ENCODE results near the gene FAM161A. TPM values are rescaled to one million over a fixed set of nuclear protein-coding genes. Genes with fewer than 3 reads are reported as not detected.

FAM161A gene, protein sequence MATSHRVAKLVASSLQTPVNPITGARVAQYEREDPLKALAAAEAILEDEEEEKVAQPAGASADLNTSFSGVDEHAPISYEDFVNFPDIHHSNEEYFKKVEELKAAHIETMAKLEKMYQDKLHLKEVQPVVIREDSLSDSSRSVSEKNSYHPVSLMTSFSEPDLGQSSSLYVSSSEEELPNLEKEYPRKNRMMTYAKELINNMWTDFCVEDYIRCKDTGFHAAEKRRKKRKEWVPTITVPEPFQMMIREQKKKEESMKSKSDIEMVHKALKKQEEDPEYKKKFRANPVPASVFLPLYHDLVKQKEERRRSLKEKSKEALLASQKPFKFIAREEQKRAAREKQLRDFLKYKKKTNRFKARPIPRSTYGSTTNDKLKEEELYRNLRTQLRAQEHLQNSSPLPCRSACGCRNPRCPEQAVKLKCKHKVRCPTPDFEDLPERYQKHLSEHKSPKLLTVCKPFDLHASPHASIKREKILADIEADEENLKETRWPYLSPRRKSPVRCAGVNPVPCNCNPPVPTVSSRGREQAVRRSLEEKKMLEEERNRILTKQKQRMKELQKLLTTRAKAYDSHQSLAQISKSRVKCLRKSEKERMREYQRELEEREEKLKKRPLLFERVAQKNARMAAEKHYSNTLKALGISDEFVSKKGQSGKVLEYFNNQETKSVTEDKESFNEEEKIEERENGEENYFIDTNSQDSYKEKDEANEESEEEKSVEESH
- 10 to 100 TPM in 2 of 4 donors, 1 to 10 TPM in 2; 5.6 to 17.1 (median 9.4) TPM for total RNA-seq

DNA sequence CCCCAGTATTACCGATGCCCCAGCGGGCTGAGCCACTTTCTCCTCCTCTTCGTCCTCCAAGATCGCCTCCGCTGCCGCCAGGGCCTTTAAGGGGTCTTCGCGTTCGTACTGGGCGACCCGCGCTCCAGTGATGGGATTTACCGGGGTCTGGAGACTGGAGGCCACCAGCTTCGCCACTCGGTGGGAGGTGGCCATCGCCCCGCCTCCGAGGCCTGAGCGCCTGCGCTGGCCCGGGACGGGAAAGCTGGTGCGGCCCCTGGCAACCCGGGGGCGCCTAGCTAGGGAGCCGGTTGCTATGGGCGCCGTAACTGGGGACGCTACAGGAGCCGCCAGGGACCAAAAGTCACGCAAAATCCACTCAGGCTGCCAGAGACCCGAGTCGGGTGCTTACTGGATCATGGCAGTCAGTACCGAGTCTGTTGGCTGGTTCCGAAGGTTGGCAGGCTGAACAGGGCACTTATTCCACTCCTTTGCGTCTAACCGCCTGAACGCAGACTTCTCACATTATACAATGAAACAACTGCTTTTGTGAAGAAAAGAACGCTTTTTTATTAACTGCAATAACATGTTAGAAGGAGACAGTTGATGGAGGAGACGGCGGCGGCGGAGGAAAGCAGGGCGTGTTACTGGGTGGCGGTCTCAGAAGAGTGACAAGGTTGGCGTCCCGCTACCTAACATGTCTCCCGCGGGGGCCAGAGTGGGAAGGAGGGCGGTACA lies at the start of gene FAM161A:
FAM161A (minus strand) TSS at position 214 of the 717 bp plus-strand sequence; CDS start at position 195, 19 bp downstream.
- intact Hi-C loops (cut with DNase I), result no loop called here
- H3K9me3 ChIP-seq, result no peaks in the 10 kb centered on the region
- 0 to 1% methylated on average over 19 to 35 of the region's 50 CpGs for WGBS, 2 donors
- peak; percentile 93 for DNase-seq
- peak within 1 kb of the TSS; percentile 35 to 73 (median 48) for H3K4me3 ChIP-seq (replicated peaks in 1 of 3)
- H3K4me1 ChIP-seq, result peaks cover 10% of the 10 kb centered on the region in 2 donors
- no peaks in the 10 kb centered on the region for H3K36me3 ChIP-seq
- peak within 1 kb of the TSS; percentile 62 to 91 (median 83) for H3K27ac ChIP-seq
- peak in 1 of 2 donors; percentile 60 for TF ChIP-seq POLR2A (IDR thresholded peaks at IDR 0.05)
- TF ChIP-seq, protein P1, sequence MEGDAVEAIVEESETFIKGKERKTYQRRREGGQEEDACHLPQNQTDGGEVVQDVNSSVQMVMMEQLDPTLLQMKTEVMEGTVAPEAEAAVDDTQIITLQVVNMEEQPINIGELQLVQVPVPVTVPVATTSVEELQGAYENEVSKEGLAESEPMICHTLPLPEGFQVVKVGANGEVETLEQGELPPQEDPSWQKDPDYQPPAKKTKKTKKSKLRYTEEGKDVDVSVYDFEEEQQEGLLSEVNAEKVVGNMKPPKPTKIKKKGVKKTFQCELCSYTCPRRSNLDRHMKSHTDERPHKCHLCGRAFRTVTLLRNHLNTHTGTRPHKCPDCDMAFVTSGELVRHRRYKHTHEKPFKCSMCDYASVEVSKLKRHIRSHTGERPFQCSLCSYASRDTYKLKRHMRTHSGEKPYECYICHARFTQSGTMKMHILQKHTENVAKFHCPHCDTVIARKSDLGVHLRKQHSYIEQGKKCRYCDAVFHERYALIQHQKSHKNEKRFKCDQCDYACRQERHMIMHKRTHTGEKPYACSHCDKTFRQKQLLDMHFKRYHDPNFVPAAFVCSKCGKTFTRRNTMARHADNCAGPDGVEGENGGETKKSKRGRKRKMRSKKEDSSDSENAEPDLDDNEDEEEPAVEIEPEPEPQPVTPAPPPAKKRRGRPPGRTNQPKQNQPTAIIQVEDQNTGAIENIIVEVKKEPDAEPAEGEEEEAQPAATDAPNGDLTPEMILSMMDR (IDR thresholded peaks at IDR 0.05), result peak in 1 of 6 experiments; percentile 17
- no peaks in the 10 kb centered on the region for H3K27me3 ChIP-seq

DNA sequence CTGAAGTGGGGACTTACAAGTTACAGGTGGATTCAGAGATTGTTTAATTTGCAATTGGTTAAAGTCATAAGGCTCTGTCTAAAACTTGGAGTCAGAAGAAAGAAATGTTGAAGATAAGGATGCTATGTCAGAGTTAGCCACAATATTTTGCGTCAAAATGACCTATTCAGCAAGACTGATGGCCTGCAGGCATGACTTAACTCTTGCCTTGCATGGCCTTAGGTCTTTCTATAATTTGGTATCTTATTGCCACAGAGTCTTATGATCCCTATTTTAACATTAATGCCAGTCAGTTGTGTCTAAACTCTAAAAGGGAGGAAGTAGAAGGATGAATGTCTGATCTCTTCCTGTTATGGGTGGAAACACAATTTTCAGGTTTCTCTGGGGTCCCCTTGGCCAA lies 46.4 kb upstream of the FAM161A start:
- intact Hi-C loops (cut with DNase I), result no loop called here
- no peaks in the 10 kb centered on the region for H3K9me3 ChIP-seq
- H3K27me3 ChIP-seq, result no peaks in the 10 kb centered on the region
- H3K27ac ChIP-seq, result no peak overlapping the region
- H3K4me1 ChIP-seq, result peaks cover 4 to 5% of the 10 kb centered on the region in 2 donors
- no peak for TF ChIP-seq POLR2A (IDR thresholded peaks at IDR 0.05)
- TF ChIP-seq, protein P1 (IDR thresholded peaks at IDR 0.05), result no peak
- H3K36me3 ChIP-seq, result no peaks in the 10 kb centered on the region
- no peak overlapping the region for H3K4me3 ChIP-seq (replicated peaks in 1 of 3)
- WGBS, 2 donors, result 74 to 86% methylated on average over 1 of the region's 1 CpG
- DNase-seq, result no peak

GRCh38 chr2:61898810-61899209 lies 45.0 kb upstream of the FAM161A start:
- intact Hi-C loops (cut with DNase I), result no loop called here
- 47 to 51% methylated on average over 2 of the region's 2 CpGs for WGBS, 2 donors

GRCh38 chr2:61888267-61889055 lies 34.6 kb upstream of the FAM161A start, which contains the start of gene CCT4:
CCT4 (minus strand) TSS chr2:61888656; CDS start chr2:61888507, 149 bp downstream.
- peak within 1 kb of the TSS; percentile 35 to 95 (median 76) for H3K4me3 ChIP-seq (replicated peaks in 1 of 3)
- intact Hi-C loops (cut with DNase I), result no loop called here
- peak; percentile 86 for DNase-seq
- H3K9me3 ChIP-seq, result no peaks in the 10 kb centered on the region
- peak within 1 kb of the TSS; percentile 87 to 99 (median 94) for H3K27ac ChIP-seq
- peaks cover 0 to 13% of the 10 kb centered on the region in 2 donors for H3K4me1 ChIP-seq
- H3K27me3 ChIP-seq, result no peaks in the 10 kb centered on the region
- WGBS, 2 donors, result 1 to 2% methylated on average over 50 to 51 of the region's 74 CpGs
- TF ChIP-seq, protein P1 (IDR thresholded peaks at IDR 0.05), result peak in 2 of 6 experiments; percentile 8 to 23
- peak; percentile 48 to 87 for TF ChIP-seq POLR2A (IDR thresholded peaks at IDR 0.05)
- H3K36me3 ChIP-seq, result peaks cover 0 to 10% of the 10 kb centered on the region in 2 donors

More at GRCh38 chr2:61898810-61899209, 45.0 kb upstream of the FAM161A start:
- Histone ChIP-seq H3K27ac (no peak overlapping the region), H3K9me3 (no peaks in the 10 kb centered on the region), H3K27me3 (no peaks in the 10 kb centered on the region), H3K36me3 (no peaks in the 10 kb centered on the region), H3K4me3 (replicated peaks in 1 of 3) (no peak overlapping the region), H3K4me1 (no peaks in the 10 kb centered on the region)
- no peak for DNase-seq
- no peak for TF ChIP-seq POLR2A (IDR thresholded peaks at IDR 0.05)
- TF ChIP-seq, protein P1 (IDR thresholded peaks at IDR 0.05), result peak in 4 of 6 experiments; percentile 15 to 40 (median 25)
